HepG2 (cell line): ENCODE results near the gene CCND1. TPM values are rescaled to one million over a fixed set of nuclear protein-coding genes. Genes with fewer than 3 reads are reported as not detected.
A peak's percentile ranks its signal among the peaks of the same experiment; 100 is the strongest.

Experiments used
- ATF3 ChIP-seq: sonication (generic); formaldehyde crosslinking; IDR thresholded peaks from 2 replicates; pipeline ENCODE4 v1.4.0; 2020; ENCODE audit warnings: missing genetic modification reagents
- BATF2 ChIP-seq: sonication (generic); formaldehyde crosslinking; IDR thresholded peaks from 2 replicates; pipeline ENCODE4 v1.8.0; 2022; ENCODE audit warnings: mild to moderate bottlenecking, missing genetic modification reagents, moderate library complexity
- CENPX ChIP-seq: sonication (generic); formaldehyde crosslinking; IDR thresholded peaks from 2 replicates; pipeline ENCODE4 v1.9.0; 2021; ENCODE audit warnings: mild to moderate bottlenecking, missing genetic modification reagents, moderate library complexity
- ELF3 ChIP-seq: IDR thresholded peaks from 2 replicates; pipeline ENCODE4 v1.6.1; 2016; ENCODE audit warnings: missing genetic modification reagents, missing compliant biosample characterization
- KLF13 ChIP-seq: sonication (generic); formaldehyde crosslinking; IDR thresholded peaks from 2 replicates; pipeline ENCODE4 v1.4.0; 2020; ENCODE audit warnings: mild to moderate bottlenecking, missing genetic modification reagents
- NFYC ChIP-seq: IDR thresholded peaks from 2 replicates; pipeline ENCODE4 v1.6.1; 2016; ENCODE audit warnings: missing genetic modification reagents, missing compliant biosample characterization
- POLR2A ChIP-seq, 2 experiments: IDR thresholded peaks; 2 replicates each; pipeline ENCODE4 v1.6.1; 2011; ENCODE audit warnings: low read depth in 2 of 2, low read length in 2 of 2, mild to moderate bottlenecking in 1 of 2, moderate library complexity in 1 of 2; ENCODE audit not compliant: insufficient read depth in 1 of 2
- RNF219 ChIP-seq: sonication (generic); formaldehyde crosslinking; IDR thresholded peaks from 2 replicates; pipeline ENCODE4 v1.5.0; 2020; ENCODE audit warnings: mild to moderate bottlenecking, missing genetic modification reagents
- SMYD3 ChIP-seq: sonication (generic); formaldehyde crosslinking; IDR thresholded peaks from 2 replicates; pipeline ENCODE4 v1.8.1; 2023; ENCODE audit warnings: mild to moderate bottlenecking, missing genetic modification reagents
- TOPORS ChIP-seq: sonication (generic); formaldehyde crosslinking; IDR thresholded peaks from 2 replicates; pipeline ENCODE4 v1.8.0; 2023; ENCODE audit warnings: mild to moderate bottlenecking, missing genetic modification reagents
- ZBTB7B ChIP-seq: sonication (generic); formaldehyde crosslinking; IDR thresholded peaks from 2 replicates; pipeline ENCODE4 v1.4.0; 2020; ENCODE audit warnings: missing genetic modification reagents
- ZFAT ChIP-seq: sonication (generic); formaldehyde crosslinking; conservative IDR thresholded peaks from 2 replicates; pipeline ENCODE4 v1.8.1; 2023; ENCODE audit warnings: missing genetic modification reagents, inconsistent platforms
- ZNF121 ChIP-seq: sonication (generic); formaldehyde crosslinking; IDR thresholded peaks from 2 replicates; pipeline ENCODE4 v1.5.0; 2020; ENCODE audit warnings: mild to moderate bottlenecking, missing genetic modification reagents
- ZNF281 ChIP-seq: sonication (generic); formaldehyde crosslinking; IDR thresholded peaks from 2 replicates; pipeline ENCODE4 v1.4.0; 2020; ENCODE audit warnings: missing genetic modification reagents, borderline replicate concordance
- ZNF335 ChIP-seq: sonication (generic); formaldehyde crosslinking; IDR thresholded peaks from 2 replicates; pipeline ENCODE4 v1.4.0; 2020; ENCODE audit warnings: missing genetic modification reagents
- ZNF460 ChIP-seq: sonication (generic); formaldehyde crosslinking; IDR thresholded peaks from 2 replicates; pipeline ENCODE4 v1.5.1; 2020; ENCODE audit warnings: missing genetic modification reagents, mild to moderate bottlenecking, borderline replicate concordance
- ZNF501 ChIP-seq: sonication (generic); formaldehyde crosslinking; IDR thresholded peaks from 2 replicates; pipeline ENCODE4 v1.5.1; 2020; ENCODE audit warnings: mild to moderate bottlenecking, moderate library complexity, missing genetic modification reagents
- ZNF562 ChIP-seq: sonication (generic); formaldehyde crosslinking; IDR thresholded peaks from 2 replicates; pipeline ENCODE4 v1.8.0; 2022; ENCODE audit warnings: missing genetic modification reagents, borderline replicate concordance
- ZNF563 ChIP-seq: sonication (generic); formaldehyde crosslinking; IDR thresholded peaks from 2 replicates; pipeline ENCODE4 v1.8.0; 2022; ENCODE audit warnings: mild to moderate bottlenecking, moderate library complexity, missing genetic modification reagents
- ZNF629 ChIP-seq: sonication (generic); formaldehyde crosslinking; conservative IDR thresholded peaks from 2 replicates; pipeline ENCODE4 v1.5.0; 2020; ENCODE audit warnings: missing genetic modification reagents
- ZNF883 ChIP-seq: sonication (generic); formaldehyde crosslinking; IDR thresholded peaks from 2 replicates; pipeline ENCODE4 v1.5.1; 2020; ENCODE audit warnings: mild to moderate bottlenecking, missing genetic modification reagents; ENCODE audit errors: not compliant biosample characterization
- ZSCAN12 ChIP-seq: sonication (generic); formaldehyde crosslinking; IDR thresholded peaks from 2 replicates; pipeline ENCODE4 v1.9.0; 2021; ENCODE audit warnings: mild to moderate bottlenecking, missing genetic modification reagents
- ZSCAN5A ChIP-seq: sonication (generic); formaldehyde crosslinking; IDR thresholded peaks from 2 replicates; pipeline ENCODE4 v1.8.0; 2022; ENCODE audit warnings: mild to moderate bottlenecking, missing genetic modification reagents, borderline replicate concordance
- polyA plus RNA-seq, 8 experiments: library from polyadenylated mRNA; depleted of rRNA in 3 of 8; stranded (reverse) in 7 of 8; unstranded in 1 of 8; fragments of >200 nt; fragmentation: Illumina TruSeq in 4 of 8; extraction: Trizol in 4 of 8; gene quantifications; 2 replicates each; pipeline versions ENCODE4 v1.2.1 to v1.2.3, GENCODE V29; 2011 to 2016; ENCODE audit warnings: low read depth in 4 of 8, missing spikeins in 1 of 8, mixed read lengths in 1 of 8; ENCODE audit not compliant: insufficient read depth in 1 of 8
- total RNA-seq, 5 experiments: library from RNA; depleted of rRNA; stranded (reverse); fragments of >200 nt; fragmentation: Illumina TruSeq; extraction: Trizol; gene quantifications; 2 replicates each; pipeline ENCODE4 v1.2.3, GENCODE V29; 2016; ENCODE audit warnings: low read depth in 1 of 5

CCND1 gene
- total and polyA plus RNA-seq, 2 of the 13 experiments (the other 11 are each of a cell fraction or from before 2014, with no cell fraction given), result 107 to 136 TPM

- TF ChIP-seq CENPX (CRISPR knock-in tag) (no peak), KLF13 (CRISPR knock-in tag) (no peak), ZNF562 (CRISPR knock-in tag) (no peak), SMYD3 (no peak), TOPORS (CRISPR knock-in tag) (no peak), ELF3 (CRISPR knock-in tag) (peak; percentile 65), ZSCAN12 (CRISPR knock-in tag) (no peak), RNF219 (no peak), ZNF629 (CRISPR knock-in tag) (no peak), ZNF121 (CRISPR knock-in tag) (no peak), ATF3 (CRISPR knock-in tag) (no peak), ZNF563 (CRISPR knock-in tag) (no peak), ZSCAN5A (CRISPR knock-in tag) (no peak), BATF2 (CRISPR knock-in tag) (no peak), ZNF460 (CRISPR knock-in tag) (no peak), NFYC (CRISPR knock-in tag) (no peak), ZBTB7B (peak; percentile 23; the same call in 1 of the 2 replicates), ZNF883 (CRISPR knock-in tag) (no peak), ZNF281 (CRISPR knock-in tag) (no peak), ZFAT (CRISPR knock-in tag) (no peak), ZNF335 (CRISPR knock-in tag) (no peak), POLR2A (IDR thresholded peaks at IDR 0.05; ENCODE audit: insufficient read depth in 1 of 2, low read depth in 2 of 2, low read length in 2 of 2) (no peak), ZNF501 (CRISPR knock-in tag) (peak; percentile 57)
These were observed 42.9 kb downstream of the CCND1 start (continued) for GRCh38 chr11:69683764-69684333.
